NCI-H446 (cell line): Measurements from ENCODE around the gene PRKX.
"Not testable (repeated sequence)": the region's sequence is repeated elsewhere in the genome, so short reads cannot be mapped to it uniquely, and the experiment has no call there.

Source experiments
- DNase-seq, 2 experiments: peaks; one replicate each; lab custom pipeline; 2025; lab: John Stamatoyannopoulos, UW

The PRKX gene

GRCh38 chrX:3653111-3653510, 60.3 kb downstream of the PRKX start:
- DNase-seq = no peak

- DNase-seq = peak in 1 of 2 experiments; percentile 21
Measured at GRCh38 chrX:3651277-3651676, 62.2 kb downstream of the PRKX start.

- no peak for DNase-seq
Measured at GRCh38 chrX:3648084-3648483, 65.4 kb downstream of the PRKX start.

- not testable (repeated sequence) for DNase-seq
Measured at GRCh38 chrX:3639858-3640631, 73.4 kb downstream of the PRKX start.

GRCh38 chrX:3639236-3639635, 74.2 kb downstream of the PRKX start:
- no peak for DNase-seq

GRCh38 chrX:3638280-3638873, 75.1 kb downstream of the PRKX start:
- peak; percentile 0 to 59 for DNase-seq

GRCh38 chrX:3636803-3637202, 76.6 kb downstream of the PRKX start:
- DNase-seq = no peak

- DNase-seq = no peak
Measured at GRCh38 chrX:3631196-3631595, 82.3 kb downstream of the PRKX start.

- DNase-seq = no peak
Measured at GRCh38 chrX:3627594-3627993, 85.9 kb downstream of the PRKX start.

- no peak for DNase-seq
Measured at GRCh38 chrX:3621414-3621813, 92.0 kb downstream of the PRKX start.

GRCh38 chrX:3611744-3612143, 101.7 kb downstream of the PRKX start:
- DNase-seq = not testable (repeated sequence)

GRCh38 chrX:3609810-3610209, 103.6 kb downstream of the PRKX start:
- no peak for DNase-seq

- DNase-seq = no peak
Measured at GRCh38 chrX:3603026-3603661, 110.3 kb downstream of the PRKX start.

GRCh38 chrX:3599802-3600430, 113.5 kb downstream of the PRKX start:
- no peak for DNase-seq

- DNase-seq = no peak
Measured at GRCh38 chrX:3598709-3599108, 114.7 kb downstream of the PRKX start.

- DNase-seq = no peak
Measured at GRCh38 chrX:3598046-3598605, 115.3 kb downstream of the PRKX start.

GRCh38 chrX:3592184-3592583, 121.3 kb downstream of the PRKX start:
- no peak for DNase-seq

GRCh38 chrX:3589474-3589873, 124.0 kb downstream of the PRKX start:
- no peak for DNase-seq

GRCh38 chrX:3585719-3586118, 127.7 kb downstream of the PRKX start:
- no peak for DNase-seq

- no peak for DNase-seq
Measured at GRCh38 chrX:3584415-3584996, 128.9 kb downstream of the PRKX start.

GRCh38 chrX:3582451-3582850, 131.0 kb downstream of the PRKX start:
- DNase-seq = no peak

- no peak for DNase-seq
Measured at GRCh38 chrX:3581609-3582108, 131.8 kb downstream of the PRKX start.
